SK-N-SH (cell line): Measurements from ENCODE around the gene TASP1. TPM values are rescaled to one million over a fixed set of nuclear protein-coding genes. Genes with fewer than 3 reads are reported as not detected.

Experiments
- CTCF ChIA-PET: fragments of 300-600, 350-600 bp; formaldehyde crosslinking; extraction: SDS; loops from one replicate; lab custom pipeline; 2021; lab: Yijun Ruan, JAX
- POLR2A ChIA-PET: fragments of 350-600 bp; sonication (Branson Sonifier 250); formaldehyde crosslinking; extraction: SDS; loops from one replicate; lab custom pipeline; 2020; ENCODE audit warnings: antibody characterized with exemption, inconsistent platforms; lab: Yijun Ruan, JAX
- DNase-seq: peaks from one replicate; pipeline ENCODE4 v3.0.0; 2012
- H2AFZ ChIP-seq: fragments of 200-600 bp; sonication (generic); 2 replicates; pipeline ENCODE4 v1.8.1; 2016; ENCODE audit warnings: antibody characterized with exemption, mild to moderate bottlenecking, low read depth
- H3F3A ChIP-seq: fragments of 200-600 bp; sonication (generic); replicated peaks from 2 replicates; pipeline ENCODE3; 2016; ENCODE audit warnings: antibody characterized with exemption, mild to moderate bottlenecking; ENCODE audit not compliant: insufficient read depth
- H3K27ac ChIP-seq, 2 experiments: fragments of 200-500 bp in 1 of 2; fragments of 200-600 bp in 1 of 2; sonication (Bioruptor generic) in 1 of 2; sonication (generic), shearing (Covaris generic) in 1 of 2; 2 replicates each; pipeline versions ENCODE4 v1.5.1 to v1.6.1; 2014 to 2016; ENCODE audit warnings: low read depth in 2 of 2, inconsistent platforms in 1 of 2, low read length in 1 of 2, mild to moderate bottlenecking in 1 of 2, mixed read lengths in 1 of 2
- H3K27me3 ChIP-seq: fragments of 200-600 bp; sonication (generic), shearing (Covaris generic); 2 replicates; pipeline ENCODE4 v1.6.1; 2016; ENCODE audit warnings: mixed run types; ENCODE audit not compliant: insufficient read depth
- H3K36me3 ChIP-seq, 2 experiments: fragments of 200-500 bp in 1 of 2; fragments of 200-600 bp in 1 of 2; sonication (Bioruptor generic) in 1 of 2; sonication (generic) in 1 of 2; replicated peaks in 1 of 2; 2 replicates each; pipeline versions ENCODE3 to v1.5.1; 2014 to 2016; ENCODE audit warnings: low read length in 1 of 2, mild to moderate bottlenecking in 1 of 2; ENCODE audit not compliant: insufficient read depth in 2 of 2, control insufficient read depth in 1 of 2
- H3K4me1 ChIP-seq, 2 experiments: fragments of 200-500 bp in 1 of 2; fragments of 200-600 bp in 1 of 2; sonication (Bioruptor generic) in 1 of 2; sonication (generic), shearing (Covaris generic) in 1 of 2; 2 replicates each; pipeline versions ENCODE4 v1.5.1 to v1.6.1; 2014 to 2016; ENCODE audit warnings: low read depth in 1 of 2, low read length in 1 of 2, mixed run types in 1 of 2; ENCODE audit not compliant: insufficient read depth in 2 of 2, control insufficient read depth in 1 of 2
- H3K4me2 ChIP-seq: fragments of 200-600 bp; sonication (generic), shearing (Covaris generic); 2 replicates; pipeline ENCODE4 v1.6.1; 2017; ENCODE audit warnings: mixed run types
- H3K4me3 ChIP-seq, 2 experiments: fragments of 200-500 bp in 1 of 2; fragments of 200-600 bp in 1 of 2; sonication (Bioruptor generic) in 1 of 2; sonication (generic), shearing (Covaris generic) in 1 of 2; 2 replicates each; pipeline versions ENCODE4 v1.5.1 to v1.8.1; 2014 to 2016; ENCODE audit warnings: low read depth in 2 of 2, inconsistent platforms in 1 of 2, low read length in 1 of 2, mild to moderate bottlenecking in 1 of 2, mixed read lengths in 1 of 2, moderate library complexity in 1 of 2
- H3K79me2 ChIP-seq: fragments of 200-600 bp; sonication (generic); 2 replicates; pipeline ENCODE4 v1.8.1; 2017; ENCODE audit warnings: mild to moderate bottlenecking; ENCODE audit not compliant: insufficient read depth
- H3K9ac ChIP-seq: fragments of 200-600 bp; sonication (generic); 2 replicates; pipeline ENCODE4 v1.6.1; 2017; ENCODE audit warnings: mixed run types
- H3K9me2 ChIP-seq: fragments of 200-600 bp; sonication (generic); 2 replicates; pipeline ENCODE4 v1.6.1; 2017; ENCODE audit warnings: mixed run types
- H3K9me3 ChIP-seq: fragments of 200-600 bp; sonication (generic); 2 replicates; pipeline ENCODE4 v1.6.1; 2017; ENCODE audit warnings: mixed run types, mild to moderate bottlenecking, moderate library complexity
- H4K20me1 ChIP-seq: fragments of 200-600 bp; sonication (generic); 2 replicates; pipeline ENCODE4 v1.6.1; 2017; ENCODE audit warnings: mild to moderate bottlenecking, mixed run types; ENCODE audit not compliant: insufficient read depth
- ELF1 ChIP-seq: IDR thresholded peaks from 2 replicates; pipeline ENCODE4 v1.4.0; 2012
- EP300 ChIP-seq, 2 experiments: IDR thresholded peaks; 2 replicates each; pipeline versions ENCODE4 v1.4.0 to v1.6.1; 2012; ENCODE audit warnings: borderline replicate concordance in 1 of 2, low read depth in 1 of 2, low read length in 1 of 2
- EZH2phosphoT487 ChIP-seq: fragments of 200-600 bp; sonication (generic); IDR thresholded peaks from 2 replicates; pipeline ENCODE4 v1.6.1; 2017; ENCODE audit warnings: low read depth, mixed run types, mild to moderate bottlenecking, antibody characterized with exemption, moderate library complexity, borderline replicate concordance
- FOSL2 ChIP-seq: IDR thresholded peaks from 2 replicates; pipeline ENCODE4 v1.4.0; 2012; ENCODE audit warnings: low read depth, mild to moderate bottlenecking, moderate library complexity, borderline replicate concordance
- FOXJ3 ChIP-seq: sonication (generic); formaldehyde crosslinking; IDR thresholded peaks from 2 replicates; pipeline ENCODE4 v1.5.1; 2020; ENCODE audit warnings: mild to moderate bottlenecking, missing genetic modification reagents
- NRF1 ChIP-seq: IDR thresholded peaks from 2 replicates; pipeline ENCODE4 v1.6.1; 2012; ENCODE audit warnings: low read depth, mild to moderate bottlenecking, low read length
- POLR2AphosphoS5 ChIP-seq: IDR thresholded peaks from 2 replicates; pipeline ENCODE4 v1.6.1; 2012; ENCODE audit warnings: low read depth, low read length
- RFX5 ChIP-seq: IDR thresholded peaks from 2 replicates; pipeline ENCODE4 v1.6.1; 2012; ENCODE audit warnings: mild to moderate bottlenecking, improper control_type of control experiment, low read length
- TCF12 ChIP-seq: IDR thresholded peaks from 2 replicates; pipeline ENCODE4 v1.4.0; 2012
- TEAD4 ChIP-seq: IDR thresholded peaks from 2 replicates; pipeline ENCODE4 v1.4.0; 2012; ENCODE audit warnings: mild to moderate bottlenecking, borderline replicate concordance; ENCODE audit not compliant: insufficient read depth
- WGBS: methylation state at CpG from one replicate; pipeline ENCODE4 v1.1.6; 2017; ENCODE audit warnings: low lambda C conversion rate; 5-methylcytosine and 5-hydroxymethylcytosine counted together
- polyA plus RNA-seq, 3 experiments: library from polyadenylated mRNA; depleted of rRNA; stranded (reverse); fragments of >200 nt; gene quantifications; 2 replicates each; pipeline ENCODE4 v1.2.3, GENCODE V29; 2012
- TF ChIP-seq, protein P1 (sequence below): IDR thresholded peaks from 2 replicates; pipeline ENCODE4 v1.6.1; 2012; ENCODE audit warnings: mild to moderate bottlenecking, low read depth, low read length, moderate library complexity
- TF ChIP-seq, protein P2 (sequence below): fragments of 150-350 bp; IDR thresholded peaks from 2 replicates; pipeline ENCODE4 v1.6.1; 2017; ENCODE audit warnings: antibody characterized with exemption, low read length, low read depth, borderline replicate concordance
- TF ChIP-seq, protein P3 (sequence below): fragments of 200-600 bp; sonication (generic); IDR thresholded peaks from 2 replicates; pipeline ENCODE4 v1.6.1; 2017; ENCODE audit warnings: antibody characterized with exemption, mild to moderate bottlenecking, moderate library complexity
- TF ChIP-seq, protein P4 (sequence below): IDR thresholded peaks from 2 replicates; pipeline ENCODE4 v1.4.0; 2012; ENCODE audit warnings: low read depth, borderline replicate concordance
- TF ChIP-seq, protein P5 (sequence below): fragments of 150-350 bp; IDR thresholded peaks from 2 replicates; pipeline ENCODE4 v1.6.1; 2016; ENCODE audit warnings: mild to moderate bottlenecking, low read depth, low read length
- TF ChIP-seq, protein P6 (sequence below): IDR thresholded peaks from 2 replicates; pipeline ENCODE4 v1.4.0; 2012; ENCODE audit warnings: low read depth, borderline replicate concordance

The TASP1 gene
- polyA plus RNA-seq, 1 of the 3 experiments (the other 2 are of a cell fraction), result 5.9 TPM

DNA sequence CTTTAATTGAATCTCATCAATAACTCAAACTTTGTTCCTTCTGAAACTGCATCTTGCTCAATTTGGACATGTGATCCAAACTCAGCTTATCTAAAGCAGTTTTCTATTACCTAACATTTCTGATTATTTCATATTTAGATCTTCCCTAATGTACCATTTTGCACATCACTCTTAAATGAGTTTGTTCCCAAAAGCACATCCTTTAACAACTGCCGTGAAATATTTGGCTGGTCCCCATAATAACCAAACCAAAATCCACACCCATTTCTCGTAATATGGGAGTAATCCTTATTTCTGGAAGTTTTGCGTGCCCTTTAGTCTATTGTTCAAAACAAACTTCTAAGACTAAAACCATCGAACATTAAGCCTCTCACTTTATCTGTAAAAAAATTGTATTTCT is 94.9 kb downstream of the TASP1 start:
- Histone ChIP-seq H3K27me3 (no peaks in the 10 kb centered on the region), H2AFZ (no peak overlapping the region), H3K9me3 (no peaks in the 10 kb centered on the region), H3K27ac (no peak overlapping the region), H3F3A (no peaks in the 10 kb centered on the region), H3K36me3 (peaks cover 0 to 3% of the 10 kb centered on the region in 2 experiments), H3K9ac (no peak overlapping the region), H4K20me1 (no peaks in the 10 kb centered on the region), H3K4me1 (no peaks in the 10 kb centered on the region), H3K4me3 (no peak overlapping the region), H3K4me2 (no peak overlapping the region), H3K79me2 (no peaks in the 10 kb centered on the region), H3K9me2 (no peaks in the 10 kb centered on the region)
- POLR2A ChIA-PET, result no interaction called here
- CTCF ChIA-PET, result no interaction called here
- no peak for DNase-seq
- WGBS, result 94% methylated on average over 4 of the region's 4 CpGs
- TF ChIP-seq EZH2phosphoT487 (no peak), POLR2AphosphoS5 (no peak), TCF12 (no peak), FOXJ3 (CRISPR knock-in tag) (no peak)
- TF ChIP-seq, protein P1, sequence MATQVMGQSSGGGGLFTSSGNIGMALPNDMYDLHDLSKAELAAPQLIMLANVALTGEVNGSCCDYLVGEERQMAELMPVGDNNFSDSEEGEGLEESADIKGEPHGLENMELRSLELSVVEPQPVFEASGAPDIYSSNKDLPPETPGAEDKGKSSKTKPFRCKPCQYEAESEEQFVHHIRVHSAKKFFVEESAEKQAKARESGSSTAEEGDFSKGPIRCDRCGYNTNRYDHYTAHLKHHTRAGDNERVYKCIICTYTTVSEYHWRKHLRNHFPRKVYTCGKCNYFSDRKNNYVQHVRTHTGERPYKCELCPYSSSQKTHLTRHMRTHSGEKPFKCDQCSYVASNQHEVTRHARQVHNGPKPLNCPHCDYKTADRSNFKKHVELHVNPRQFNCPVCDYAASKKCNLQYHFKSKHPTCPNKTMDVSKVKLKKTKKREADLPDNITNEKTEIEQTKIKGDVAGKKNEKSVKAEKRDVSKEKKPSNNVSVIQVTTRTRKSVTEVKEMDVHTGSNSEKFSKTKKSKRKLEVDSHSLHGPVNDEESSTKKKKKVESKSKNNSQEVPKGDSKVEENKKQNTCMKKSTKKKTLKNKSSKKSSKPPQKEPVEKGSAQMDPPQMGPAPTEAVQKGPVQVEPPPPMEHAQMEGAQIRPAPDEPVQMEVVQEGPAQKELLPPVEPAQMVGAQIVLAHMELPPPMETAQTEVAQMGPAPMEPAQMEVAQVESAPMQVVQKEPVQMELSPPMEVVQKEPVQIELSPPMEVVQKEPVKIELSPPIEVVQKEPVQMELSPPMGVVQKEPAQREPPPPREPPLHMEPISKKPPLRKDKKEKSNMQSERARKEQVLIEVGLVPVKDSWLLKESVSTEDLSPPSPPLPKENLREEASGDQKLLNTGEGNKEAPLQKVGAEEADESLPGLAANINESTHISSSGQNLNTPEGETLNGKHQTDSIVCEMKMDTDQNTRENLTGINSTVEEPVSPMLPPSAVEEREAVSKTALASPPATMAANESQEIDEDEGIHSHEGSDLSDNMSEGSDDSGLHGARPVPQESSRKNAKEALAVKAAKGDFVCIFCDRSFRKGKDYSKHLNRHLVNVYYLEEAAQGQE, result no peak

DNA sequence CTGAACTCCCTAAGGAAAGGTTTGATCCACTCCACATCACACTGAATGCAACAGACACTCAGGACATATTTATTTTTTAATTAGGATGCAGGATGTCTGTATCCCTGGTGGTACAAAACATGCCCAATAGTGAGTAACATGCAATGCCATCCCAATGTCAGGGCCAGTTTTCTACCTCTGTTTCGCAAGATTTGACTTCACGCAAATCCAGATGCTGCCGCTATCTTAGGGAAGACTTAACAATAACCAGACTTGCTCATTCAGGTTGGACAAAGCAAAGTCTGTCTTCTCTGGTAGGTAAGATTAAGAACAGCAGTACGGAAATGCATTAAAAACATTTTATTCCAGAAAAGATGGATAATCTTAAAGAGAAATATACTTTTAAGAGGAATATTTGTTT is 103.1 kb downstream of the TASP1 start:
- no peak overlapping the region for H3K4me3 ChIP-seq
- no peak overlapping the region for H2AFZ ChIP-seq
- H3K27ac ChIP-seq, result no peak overlapping the region
- CTCF ChIA-PET, result interaction anchor here (4.3 kb wide), 1 partner anchor 11 kb away, joined by 27 read pairs; no protein-coding TSS in a partner anchor
- TF ChIP-seq TEAD4 (no peak), RFX5 (no peak), ELF1 (no peak), NRF1 (no peak), EP300 (IDR thresholded peaks at IDR 0.05; ENCODE audit: borderline replicate concordance in 1 of 2, low read depth in 1 of 2, low read length in 1 of 2) (no peak), TCF12 (no peak), FOSL2 (no peak), POLR2AphosphoS5 (no peak)
- TF ChIP-seq, protein P2, sequence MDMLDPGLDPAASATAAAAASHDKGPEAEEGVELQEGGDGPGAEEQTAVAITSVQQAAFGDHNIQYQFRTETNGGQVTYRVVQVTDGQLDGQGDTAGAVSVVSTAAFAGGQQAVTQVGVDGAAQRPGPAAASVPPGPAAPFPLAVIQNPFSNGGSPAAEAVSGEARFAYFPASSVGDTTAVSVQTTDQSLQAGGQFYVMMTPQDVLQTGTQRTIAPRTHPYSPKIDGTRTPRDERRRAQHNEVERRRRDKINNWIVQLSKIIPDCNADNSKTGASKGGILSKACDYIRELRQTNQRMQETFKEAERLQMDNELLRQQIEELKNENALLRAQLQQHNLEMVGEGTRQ, result no peak
- TF ChIP-seq, protein P3, sequence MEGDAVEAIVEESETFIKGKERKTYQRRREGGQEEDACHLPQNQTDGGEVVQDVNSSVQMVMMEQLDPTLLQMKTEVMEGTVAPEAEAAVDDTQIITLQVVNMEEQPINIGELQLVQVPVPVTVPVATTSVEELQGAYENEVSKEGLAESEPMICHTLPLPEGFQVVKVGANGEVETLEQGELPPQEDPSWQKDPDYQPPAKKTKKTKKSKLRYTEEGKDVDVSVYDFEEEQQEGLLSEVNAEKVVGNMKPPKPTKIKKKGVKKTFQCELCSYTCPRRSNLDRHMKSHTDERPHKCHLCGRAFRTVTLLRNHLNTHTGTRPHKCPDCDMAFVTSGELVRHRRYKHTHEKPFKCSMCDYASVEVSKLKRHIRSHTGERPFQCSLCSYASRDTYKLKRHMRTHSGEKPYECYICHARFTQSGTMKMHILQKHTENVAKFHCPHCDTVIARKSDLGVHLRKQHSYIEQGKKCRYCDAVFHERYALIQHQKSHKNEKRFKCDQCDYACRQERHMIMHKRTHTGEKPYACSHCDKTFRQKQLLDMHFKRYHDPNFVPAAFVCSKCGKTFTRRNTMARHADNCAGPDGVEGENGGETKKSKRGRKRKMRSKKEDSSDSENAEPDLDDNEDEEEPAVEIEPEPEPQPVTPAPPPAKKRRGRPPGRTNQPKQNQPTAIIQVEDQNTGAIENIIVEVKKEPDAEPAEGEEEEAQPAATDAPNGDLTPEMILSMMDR, result no peak
- TF ChIP-seq, protein P4, sequence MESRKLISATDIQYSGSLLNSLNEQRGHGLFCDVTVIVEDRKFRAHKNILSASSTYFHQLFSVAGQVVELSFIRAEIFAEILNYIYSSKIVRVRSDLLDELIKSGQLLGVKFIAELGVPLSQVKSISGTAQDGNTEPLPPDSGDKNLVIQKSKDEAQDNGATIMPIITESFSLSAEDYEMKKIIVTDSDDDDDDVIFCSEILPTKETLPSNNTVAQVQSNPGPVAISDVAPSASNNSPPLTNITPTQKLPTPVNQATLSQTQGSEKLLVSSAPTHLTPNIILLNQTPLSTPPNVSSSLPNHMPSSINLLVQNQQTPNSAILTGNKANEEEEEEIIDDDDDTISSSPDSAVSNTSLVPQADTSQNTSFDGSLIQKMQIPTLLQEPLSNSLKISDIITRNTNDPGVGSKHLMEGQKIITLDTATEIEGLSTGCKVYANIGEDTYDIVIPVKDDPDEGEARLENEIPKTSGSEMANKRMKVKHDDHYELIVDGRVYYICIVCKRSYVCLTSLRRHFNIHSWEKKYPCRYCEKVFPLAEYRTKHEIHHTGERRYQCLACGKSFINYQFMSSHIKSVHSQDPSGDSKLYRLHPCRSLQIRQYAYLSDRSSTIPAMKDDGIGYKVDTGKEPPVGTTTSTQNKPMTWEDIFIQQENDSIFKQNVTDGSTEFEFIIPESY, result no peak
- TF ChIP-seq, protein P5, sequence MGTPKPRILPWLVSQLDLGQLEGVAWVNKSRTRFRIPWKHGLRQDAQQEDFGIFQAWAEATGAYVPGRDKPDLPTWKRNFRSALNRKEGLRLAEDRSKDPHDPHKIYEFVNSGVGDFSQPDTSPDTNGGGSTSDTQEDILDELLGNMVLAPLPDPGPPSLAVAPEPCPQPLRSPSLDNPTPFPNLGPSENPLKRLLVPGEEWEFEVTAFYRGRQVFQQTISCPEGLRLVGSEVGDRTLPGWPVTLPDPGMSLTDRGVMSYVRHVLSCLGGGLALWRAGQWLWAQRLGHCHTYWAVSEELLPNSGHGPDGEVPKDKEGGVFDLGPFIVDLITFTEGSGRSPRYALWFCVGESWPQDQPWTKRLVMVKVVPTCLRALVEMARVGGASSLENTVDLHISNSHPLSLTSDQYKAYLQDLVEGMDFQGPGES, result no peak
- TF ChIP-seq, protein P6, sequence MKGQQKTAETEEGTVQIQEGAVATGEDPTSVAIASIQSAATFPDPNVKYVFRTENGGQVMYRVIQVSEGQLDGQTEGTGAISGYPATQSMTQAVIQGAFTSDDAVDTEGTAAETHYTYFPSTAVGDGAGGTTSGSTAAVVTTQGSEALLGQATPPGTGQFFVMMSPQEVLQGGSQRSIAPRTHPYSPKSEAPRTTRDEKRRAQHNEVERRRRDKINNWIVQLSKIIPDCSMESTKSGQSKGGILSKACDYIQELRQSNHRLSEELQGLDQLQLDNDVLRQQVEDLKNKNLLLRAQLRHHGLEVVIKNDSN, result no peak
- no peak overlapping the region for H3K9ac ChIP-seq
- H3K36me3 ChIP-seq, result peaks cover 8% of the 10 kb centered on the region in 2 experiments
- no peaks in the 10 kb centered on the region for H3K4me1 ChIP-seq
- no peaks in the 10 kb centered on the region for H3F3A ChIP-seq
- no peaks in the 10 kb centered on the region for H3K9me2 ChIP-seq
- H3K79me2 ChIP-seq, result no peaks in the 10 kb centered on the region
- H3K9me3 ChIP-seq, result no peaks in the 10 kb centered on the region
- over 99% methylated on average over 4 of the region's 4 CpGs for WGBS
- no peaks in the 10 kb centered on the region for H4K20me1 ChIP-seq
- H3K27me3 ChIP-seq, result no peaks in the 10 kb centered on the region
- POLR2A ChIA-PET, result no interaction called here
- no peak for DNase-seq
- no peak overlapping the region for H3K4me2 ChIP-seq
